GM21423 (cell line): ENCODE data around the gene PERM1.

Source experiments
- ATAC-seq: cut with Tn5 transposase; IDR thresholded peaks from one replicate; pipeline ENCODE4 v1.9.1; 2021; ENCODE audit warnings: mild to moderate bottlenecking, moderate library complexity; ENCODE audit not compliant: unreplicated experiment

The PERM1 gene

DNA sequence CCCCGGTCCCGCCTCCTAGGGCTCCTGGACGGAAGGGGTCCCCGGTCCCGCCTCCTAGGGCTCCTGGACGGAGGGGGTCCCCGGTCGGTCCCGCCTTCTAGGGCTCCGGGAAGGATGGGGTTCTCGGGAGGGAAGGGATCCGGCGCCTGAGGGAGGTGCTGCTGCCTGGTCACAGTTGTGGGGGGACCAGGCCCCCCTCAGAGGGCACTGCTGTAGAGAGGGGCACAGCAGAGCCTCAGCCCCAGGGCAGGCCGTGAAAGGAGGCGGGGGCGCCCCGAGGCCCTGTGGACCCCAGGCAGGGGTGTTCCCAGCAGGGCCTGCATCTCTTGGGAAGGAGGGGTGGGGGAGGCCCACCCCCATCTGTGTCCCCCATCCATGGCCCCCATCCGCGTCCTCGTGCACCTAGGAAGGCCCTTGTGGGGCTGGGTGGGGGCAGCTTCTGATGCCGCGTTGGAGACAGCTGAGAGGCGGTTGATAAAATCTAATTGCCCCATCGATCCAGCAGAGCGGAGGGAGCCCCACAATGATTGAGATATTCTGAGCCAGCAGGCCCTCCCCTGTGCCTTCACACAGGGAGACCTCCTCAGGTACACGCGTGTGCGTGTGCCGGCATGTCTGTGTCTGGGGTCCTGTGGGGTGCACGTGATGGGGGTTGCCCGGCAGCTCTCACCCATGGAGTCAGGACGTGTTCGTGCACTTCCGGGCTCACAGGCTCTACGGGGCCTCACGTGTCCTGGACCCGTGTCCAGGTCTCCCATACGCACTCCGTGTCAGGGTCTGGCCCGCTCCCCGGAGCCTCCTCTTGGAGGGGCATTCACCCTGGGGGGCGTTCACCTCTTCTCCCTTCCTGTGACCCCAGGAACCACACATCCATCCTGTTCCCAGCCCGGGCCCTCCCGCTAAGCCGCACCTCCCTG, 45.3 kb downstream of the PERM1 start:
- no peak for ATAC-seq

DNA sequence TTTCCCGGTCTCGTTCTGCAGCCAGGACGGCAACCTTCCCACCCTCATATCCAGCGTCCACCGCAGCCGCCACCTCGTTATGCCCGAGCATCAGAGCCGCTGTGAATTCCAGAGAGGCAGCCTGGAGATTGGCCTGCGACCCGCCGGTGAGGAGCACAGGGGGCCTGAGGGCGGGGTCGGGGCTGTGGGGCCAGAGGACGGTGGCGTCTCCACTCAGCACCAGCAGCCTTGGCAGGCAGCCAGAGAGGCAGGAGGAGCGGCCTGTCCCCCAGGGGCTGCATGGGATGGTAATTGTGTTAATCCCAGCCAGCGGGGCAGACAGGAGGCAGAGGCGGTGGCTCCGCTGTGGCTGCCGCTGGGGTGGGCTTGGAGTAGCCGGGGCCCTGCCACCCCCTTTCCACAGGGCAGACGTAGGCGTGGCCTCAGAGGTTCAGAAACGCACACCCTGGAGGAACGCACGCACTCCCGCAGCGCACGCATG, 46.1 kb downstream of the PERM1 start:
- ATAC-seq, result no peak

- ATAC-seq, result no peak
Measured at GRCh38 chr1:934991-935750, 46.7 kb downstream of the PERM1 start.

- no peak for ATAC-seq
Measured at GRCh38 chr1:933603-933940, 48.3 kb downstream of the PERM1 start.

- ATAC-seq, result no peak
Measured at GRCh38 chr1:932776-933602, 48.9 kb downstream of the PERM1 start.

GRCh38 chr1:932173-932510, 49.8 kb downstream of the PERM1 start:
- ATAC-seq, result no peak

- ATAC-seq, result no peak
Measured at GRCh38 chr1:931380-932172, 50.3 kb downstream of the PERM1 start.

DNA sequence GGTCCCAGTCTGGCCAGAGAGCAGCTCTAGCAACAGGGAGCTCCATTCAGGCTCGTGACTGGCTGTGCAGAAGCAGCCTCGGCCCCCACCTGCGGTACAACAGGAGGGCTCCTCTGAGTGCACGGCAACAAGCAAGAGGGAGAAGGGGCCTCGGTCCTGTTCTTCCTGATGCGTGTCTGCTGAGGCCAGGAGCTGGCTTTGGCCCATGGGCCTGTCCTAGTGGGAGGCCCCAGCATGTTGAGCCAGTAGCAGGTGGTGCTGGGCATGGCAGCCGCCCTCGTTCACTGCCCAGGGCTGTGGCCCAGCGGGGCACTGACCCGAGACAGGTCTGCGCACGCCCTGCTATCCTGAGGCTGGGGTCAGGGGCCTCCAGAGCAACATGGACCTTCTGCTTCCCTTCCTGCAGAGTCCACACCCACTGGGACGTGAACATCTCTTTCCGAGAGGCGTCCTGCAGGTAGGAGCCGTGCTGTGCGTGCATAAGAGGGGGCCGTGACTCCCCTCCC, 51.2 kb downstream of the PERM1 start:
- ATAC-seq, result no peak

GRCh38 chr1:929712-930632, 51.9 kb downstream of the PERM1 start:
- no peak for ATAC-seq

GRCh38 chr1:928825-929661, 52.9 kb downstream of the PERM1 start:
- no peak for ATAC-seq

DNA sequence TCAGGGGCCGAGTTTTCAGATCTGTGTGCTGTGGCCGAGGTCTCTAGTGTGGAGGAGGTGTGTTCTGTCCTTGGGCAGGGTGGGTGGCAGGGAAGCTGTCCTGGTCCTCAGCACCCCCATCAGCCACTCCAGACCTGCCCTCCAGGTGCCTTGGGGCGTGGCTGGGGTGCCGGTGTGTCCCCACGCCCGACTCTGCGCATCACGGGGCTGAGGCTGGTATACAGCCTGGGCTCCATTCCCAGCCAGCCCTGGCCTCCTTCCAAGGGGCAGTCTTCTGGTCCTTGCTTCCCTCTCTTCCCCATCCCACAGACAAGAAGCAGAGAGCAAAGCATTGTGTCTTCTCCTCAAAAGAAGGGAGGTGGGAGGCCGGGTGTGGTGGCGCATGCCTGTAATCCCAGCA, 54.1 kb downstream of the PERM1 start:
- no peak for ATAC-seq

DNA sequence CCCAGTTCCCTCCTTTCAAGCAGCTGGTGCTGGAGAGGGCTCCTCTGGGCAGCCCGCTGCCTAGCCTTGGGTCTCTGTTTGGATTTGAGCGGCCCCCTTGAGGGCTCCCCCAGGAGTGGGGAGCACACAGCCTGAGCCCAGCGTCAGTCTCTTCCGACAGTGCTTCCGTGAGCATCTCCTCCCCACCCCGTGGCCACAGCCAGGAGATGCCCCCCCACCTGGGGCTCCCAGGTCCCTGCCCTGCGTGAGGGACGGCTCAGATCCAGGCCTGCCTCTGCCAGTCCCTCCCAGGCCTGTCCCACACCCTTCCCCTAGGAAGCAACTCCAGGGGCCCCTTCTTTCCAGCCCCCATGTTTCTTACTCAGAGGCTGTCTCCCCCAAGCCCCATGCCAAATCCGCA, 54.7 kb downstream of the PERM1 start:
- ATAC-seq, result no peak

GRCh38 chr1:925561-926421, 56.1 kb downstream of the PERM1 start:
- no peak for ATAC-seq
